ENCODE measurements around the gene CTDNEP1. TPM values are rescaled to one million over a fixed set of nuclear protein-coding genes. Genes with fewer than 3 reads are reported as not detected.

CTDNEP1 gene
- polyA plus RNA-seq, 1 donor (not counting 4 experiments of a cell fraction or from before 2014, with no cell fraction given): 66.2 TPM

DNA sequence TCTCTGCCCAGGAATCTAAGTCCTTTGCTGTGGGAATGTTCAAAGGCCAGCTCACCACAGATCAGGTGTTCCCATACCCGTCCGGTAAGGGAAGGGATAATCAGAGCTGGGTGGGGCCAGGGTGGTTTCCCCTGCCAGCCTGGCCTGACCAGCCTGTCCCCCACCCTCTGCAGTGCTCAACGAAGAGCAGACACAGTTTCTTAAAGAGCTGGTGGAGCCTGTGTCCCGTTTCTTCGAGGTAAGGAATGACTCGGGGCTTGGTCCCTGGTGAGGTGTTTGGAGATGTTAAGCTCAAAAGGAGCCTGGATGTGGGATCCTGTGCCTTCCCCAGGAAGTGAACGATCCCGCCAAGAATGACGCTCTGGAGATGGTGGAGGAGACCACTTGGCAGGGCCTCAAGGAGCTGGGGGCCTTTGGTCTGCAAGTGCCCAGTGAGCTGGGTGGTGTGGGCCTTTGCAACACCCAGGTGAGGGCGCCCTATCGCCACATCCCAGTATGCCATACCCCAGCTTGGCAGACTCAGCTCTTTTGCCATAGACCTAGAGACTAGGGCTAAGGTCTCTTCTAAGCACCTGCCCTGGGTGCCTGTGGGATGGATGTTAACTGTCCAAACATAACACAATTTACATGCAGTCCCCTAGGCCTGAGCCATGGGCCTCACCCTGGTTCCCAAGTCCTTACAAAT is 30.8 kb downstream of the CTDNEP1 start:
- peaks cover 32% of the 10 kb centered on the region for H3K4me1 ChIP-seq (ENCODE audit: control insufficient read depth, extremely low read depth, insufficient read depth, low read length)
- no peak for TF ChIP-seq EZH2 (IDR thresholded peaks at IDR 0.05; ENCODE audit: low read length)
- TF ChIP-seq, protein P1, sequence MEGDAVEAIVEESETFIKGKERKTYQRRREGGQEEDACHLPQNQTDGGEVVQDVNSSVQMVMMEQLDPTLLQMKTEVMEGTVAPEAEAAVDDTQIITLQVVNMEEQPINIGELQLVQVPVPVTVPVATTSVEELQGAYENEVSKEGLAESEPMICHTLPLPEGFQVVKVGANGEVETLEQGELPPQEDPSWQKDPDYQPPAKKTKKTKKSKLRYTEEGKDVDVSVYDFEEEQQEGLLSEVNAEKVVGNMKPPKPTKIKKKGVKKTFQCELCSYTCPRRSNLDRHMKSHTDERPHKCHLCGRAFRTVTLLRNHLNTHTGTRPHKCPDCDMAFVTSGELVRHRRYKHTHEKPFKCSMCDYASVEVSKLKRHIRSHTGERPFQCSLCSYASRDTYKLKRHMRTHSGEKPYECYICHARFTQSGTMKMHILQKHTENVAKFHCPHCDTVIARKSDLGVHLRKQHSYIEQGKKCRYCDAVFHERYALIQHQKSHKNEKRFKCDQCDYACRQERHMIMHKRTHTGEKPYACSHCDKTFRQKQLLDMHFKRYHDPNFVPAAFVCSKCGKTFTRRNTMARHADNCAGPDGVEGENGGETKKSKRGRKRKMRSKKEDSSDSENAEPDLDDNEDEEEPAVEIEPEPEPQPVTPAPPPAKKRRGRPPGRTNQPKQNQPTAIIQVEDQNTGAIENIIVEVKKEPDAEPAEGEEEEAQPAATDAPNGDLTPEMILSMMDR (optimal IDR thresholded peaks at IDR 0.05 in 1 of 3, IDR thresholded peaks at IDR 0.05 in 1 of 3, conservative IDR thresholded peaks at IDR 0.05 in 1 of 3; ENCODE audit: extremely low read depth in 1 of 3, insufficient read depth in 2 of 3, low read length in 3 of 3): peak; percentile 72 to 81 (median 79)
- peak overlapping the region; percentile 55 to 74 (median 72) for H3K4me3 ChIP-seq (ENCODE audit: control insufficient read depth in 2 of 3, extremely low read depth in 1 of 3, insufficient read depth in 2 of 3, low read depth in 1 of 3, low read length in 3 of 3)
- H3K4me2 ChIP-seq (ENCODE audit: control insufficient read depth, extremely low read depth, insufficient read depth, low read depth, low read length): peak overlapping the region; percentile 88
- dilution Hi-C loops (cut with MboI; ENCODE audit: extremely low pct_ligation_motif_present, low sequenced_read_pairs): no loop called here
- H3K9me1 ChIP-seq (ENCODE audit: control insufficient read depth, extremely low read depth, insufficient read depth, low read length): no peaks in the 10 kb centered on the region
- H4K20me1 ChIP-seq (ENCODE audit: control insufficient read depth, extremely low read depth, insufficient read depth, low read length): peaks cover 5% of the 10 kb centered on the region
- H3K27ac ChIP-seq (ENCODE audit: control insufficient read depth, insufficient read depth, low read length): peak overlapping the region; percentile 92
- H3K27me3 ChIP-seq (ENCODE audit: control insufficient read depth, extremely low read depth, insufficient read depth, low read length): no peaks in the 10 kb centered on the region
- peaks cover 14% of the 10 kb centered on the region for H3K79me2 ChIP-seq (ENCODE audit: control insufficient read depth, insufficient read depth, low read length)
- FAIRE-seq (peak; percentile 71), DNase-seq (ENCODE audit: low read depth, low spot score) (no peak)
- H2AFZ ChIP-seq (ENCODE audit: control insufficient read depth, low read length): no peak overlapping the region
- H3K9ac ChIP-seq (ENCODE audit: control insufficient read depth, extremely low read depth, insufficient read depth, low read length): peak overlapping the region; percentile 87
- peaks cover 28 to 38% of the 10 kb centered on the region in 2 experiments for H3K36me3 ChIP-seq (ENCODE audit: control insufficient read depth in 2 of 2, extremely low read depth in 1 of 2, insufficient read depth in 2 of 2, low read length in 2 of 2)
- H3K9me3 ChIP-seq (ENCODE audit: control insufficient read depth, low read depth, low read length): no peaks in the 10 kb centered on the region

DNA sequence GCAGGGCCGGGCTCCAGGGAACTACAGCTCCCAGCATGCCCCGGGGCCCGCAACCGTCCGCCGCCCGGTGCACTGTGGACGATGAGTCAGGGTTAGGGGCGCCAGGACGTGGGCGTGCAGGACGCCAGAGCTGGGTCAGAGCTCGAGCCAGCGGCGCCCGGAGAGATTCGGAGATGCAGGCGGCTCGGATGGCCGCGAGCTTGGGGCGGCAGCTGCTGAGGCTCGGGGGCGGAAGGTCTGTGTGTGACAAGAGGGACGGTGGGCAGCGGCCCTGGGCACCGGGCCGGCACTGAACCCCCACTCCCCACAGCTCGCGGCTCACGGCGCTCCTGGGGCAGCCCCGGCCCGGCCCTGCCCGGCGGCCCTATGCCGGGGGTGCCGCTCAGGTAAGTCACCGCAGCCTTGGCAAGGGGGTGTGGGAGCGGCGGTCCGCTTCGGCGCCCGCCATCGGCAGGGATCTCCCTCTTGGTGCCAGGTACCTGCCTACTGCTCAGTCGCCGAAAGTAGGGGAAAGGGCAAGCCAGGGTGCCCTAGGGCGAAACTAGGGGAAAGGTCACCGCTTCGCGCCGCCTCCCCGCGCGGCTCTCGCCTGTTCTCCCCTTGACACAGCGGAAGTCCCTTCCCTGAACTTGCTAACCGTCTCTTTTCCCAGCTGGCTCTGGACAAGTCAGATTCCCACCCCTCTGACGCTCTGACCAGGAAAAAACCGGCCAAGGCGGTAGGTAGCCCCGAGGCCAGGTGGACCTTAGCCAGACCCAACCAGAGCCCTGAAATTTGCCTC is 31.5 kb downstream of the CTDNEP1 start, which contains the start of the genes ACADVL and DLG4:
Gene ACADVL (plus strand): TSS at position 127 of the 781 bp plus-strand sequence. CDS start 47 bp downstream, at position 174.
Gene DLG4 (minus strand): TSS at position 25 of the 781 bp plus-strand sequence.
- Histone ChIP-seq H4K20me1 (ENCODE audit: control insufficient read depth, extremely low read depth, insufficient read depth, low read length) (peaks cover 5% of the 10 kb centered on the region), H3K27me3 (ENCODE audit: control insufficient read depth, extremely low read depth, insufficient read depth, low read length) (no peaks in the 10 kb centered on the region), H3K9me1 (ENCODE audit: control insufficient read depth, extremely low read depth, insufficient read depth, low read length) (no peaks in the 10 kb centered on the region), H3K4me1 (ENCODE audit: control insufficient read depth, extremely low read depth, insufficient read depth, low read length) (peaks cover 36% of the 10 kb centered on the region), H3K36me3 (ENCODE audit: control insufficient read depth in 2 of 2, extremely low read depth in 1 of 2, insufficient read depth in 2 of 2, low read length in 2 of 2) (peaks cover 26 to 37% of the 10 kb centered on the region in 2 experiments), H3K4me2 (ENCODE audit: control insufficient read depth, extremely low read depth, insufficient read depth, low read depth, low read length) (peak within 1 kb of the TSS; percentile 88), H3K79me2 (ENCODE audit: control insufficient read depth, insufficient read depth, low read length) (peaks cover 14% of the 10 kb centered on the region), H2AFZ (ENCODE audit: control insufficient read depth, low read length) (peak within 1 kb of the TSS; percentile 39), H3K9me3 (ENCODE audit: control insufficient read depth, low read depth, low read length) (no peaks in the 10 kb centered on the region), H3K9ac (ENCODE audit: control insufficient read depth, extremely low read depth, insufficient read depth, low read length) (peak within 1 kb of the TSS; percentile 87), H3K27ac (ENCODE audit: control insufficient read depth, insufficient read depth, low read length) (peak within 1 kb of the TSS; percentile 92), H3K4me3 (ENCODE audit: control insufficient read depth in 2 of 3, extremely low read depth in 1 of 3, insufficient read depth in 2 of 3, low read depth in 1 of 3, low read length in 3 of 3) (peak within 1 kb of the TSS; percentile 55 to 74 (median 72))
- DNase-seq (ENCODE audit: low read depth, low spot score) (no peak), FAIRE-seq (peak; percentile 59)
- no peak for TF ChIP-seq EZH2 (IDR thresholded peaks at IDR 0.05; ENCODE audit: low read length)
- TF ChIP-seq, protein P1 (optimal IDR thresholded peaks at IDR 0.05 in 1 of 3, IDR thresholded peaks at IDR 0.05 in 1 of 3, conservative IDR thresholded peaks at IDR 0.05 in 1 of 3; ENCODE audit: extremely low read depth in 1 of 3, insufficient read depth in 2 of 3, low read length in 3 of 3): no peak
- dilution Hi-C loops (cut with MboI; ENCODE audit: extremely low pct_ligation_motif_present, low sequenced_read_pairs): no loop called here

Measured in keratinocyte (primary cell).